GM18907 (cell line): Measurements from ENCODE around the gene ATG7.
"Not testable (repeated sequence)": the region's sequence is repeated elsewhere in the genome, so short reads cannot be mapped to it uniquely, and the experiment has no call there.

Experiments used
- ATAC-seq: cut with Tn5 transposase; IDR thresholded peaks from one replicate; pipeline ENCODE4 v1.9.1; 2021; ENCODE audit warnings: mild to moderate bottlenecking, moderate library complexity; ENCODE audit not compliant: unreplicated experiment

The ATG7 gene

DNA sequence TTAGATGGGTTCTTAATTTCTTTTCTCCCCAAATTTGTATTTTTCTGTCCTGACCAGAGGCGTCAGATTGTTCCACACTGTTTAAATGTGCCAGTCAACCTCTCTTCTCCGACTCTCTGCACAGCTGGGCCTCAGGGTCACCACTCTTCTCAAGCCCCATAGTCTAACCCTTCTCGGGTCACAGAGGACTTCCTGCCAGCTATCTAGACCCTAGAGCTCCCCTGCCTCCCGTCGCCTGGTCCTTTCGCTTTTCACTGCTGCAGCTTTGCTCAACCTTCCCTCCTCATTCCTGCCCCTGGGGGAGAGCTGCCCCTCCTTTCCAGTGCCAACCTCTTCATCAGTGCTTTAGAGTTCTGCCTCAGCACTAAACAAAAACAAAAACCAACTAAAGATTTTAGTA, 151.7 kb downstream of the ATG7 start:
- ATAC-seq = no peak

DNA sequence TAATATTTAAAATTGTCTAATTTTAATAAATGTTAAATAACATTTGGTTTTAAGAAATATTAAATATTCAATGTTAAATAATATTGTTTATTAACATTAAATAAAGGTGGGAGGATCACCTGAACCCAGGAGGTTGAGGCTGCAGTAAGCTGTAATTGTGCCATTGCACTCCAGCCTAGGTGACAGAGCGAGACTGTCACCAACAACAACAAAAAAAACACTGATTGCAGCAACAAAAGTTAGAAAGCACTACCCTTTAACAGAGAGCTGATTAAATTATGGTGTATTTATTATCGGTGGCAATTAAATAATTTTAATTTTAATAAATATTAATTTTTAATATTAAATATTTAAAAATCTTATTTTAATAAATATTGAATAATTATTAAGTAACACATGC, 152.1 kb downstream of the ATG7 start:
- ATAC-seq = no peak

DNA sequence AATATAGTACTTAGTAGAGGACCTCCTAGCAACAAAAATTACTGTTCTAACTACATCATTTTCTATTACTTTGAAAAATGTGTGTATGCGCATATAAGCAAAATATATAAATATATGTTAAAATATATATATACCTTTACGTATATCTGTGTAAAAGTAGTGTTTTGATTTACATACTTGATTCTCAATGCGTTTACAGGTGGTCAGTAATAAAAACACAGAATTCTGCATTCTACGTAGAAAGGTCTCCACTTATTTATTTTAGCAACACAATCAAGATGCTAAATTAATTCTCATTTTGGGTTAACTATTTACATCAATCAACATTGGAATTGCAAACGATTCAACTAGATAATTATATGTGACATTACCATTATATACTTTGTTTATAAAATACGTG, 158.0 kb downstream of the ATG7 start:
- ATAC-seq = no peak

GRCh38 chr3:11430624-11431023, 158.4 kb downstream of the ATG7 start:
- no peak for ATAC-seq

DNA sequence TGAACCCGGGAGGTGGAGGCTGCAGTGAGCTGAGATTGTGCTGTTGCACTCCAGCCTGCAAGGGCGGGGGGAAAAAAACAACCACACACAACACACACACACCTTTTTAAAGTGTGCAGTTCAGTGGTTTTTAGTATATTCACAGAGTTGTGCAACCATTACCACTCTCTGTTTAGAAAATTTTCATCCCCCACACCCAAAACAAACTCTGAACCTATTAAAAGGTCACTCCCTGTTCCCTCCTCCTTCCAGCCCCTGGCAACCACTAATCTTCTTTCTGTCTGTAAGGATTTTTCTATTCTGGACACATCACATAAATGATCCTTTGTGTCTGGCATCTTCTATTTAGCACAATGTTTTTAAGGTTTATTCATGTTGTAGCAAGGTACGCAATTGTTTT, 159.1 kb downstream of the ATG7 start:
- no peak for ATAC-seq

DNA sequence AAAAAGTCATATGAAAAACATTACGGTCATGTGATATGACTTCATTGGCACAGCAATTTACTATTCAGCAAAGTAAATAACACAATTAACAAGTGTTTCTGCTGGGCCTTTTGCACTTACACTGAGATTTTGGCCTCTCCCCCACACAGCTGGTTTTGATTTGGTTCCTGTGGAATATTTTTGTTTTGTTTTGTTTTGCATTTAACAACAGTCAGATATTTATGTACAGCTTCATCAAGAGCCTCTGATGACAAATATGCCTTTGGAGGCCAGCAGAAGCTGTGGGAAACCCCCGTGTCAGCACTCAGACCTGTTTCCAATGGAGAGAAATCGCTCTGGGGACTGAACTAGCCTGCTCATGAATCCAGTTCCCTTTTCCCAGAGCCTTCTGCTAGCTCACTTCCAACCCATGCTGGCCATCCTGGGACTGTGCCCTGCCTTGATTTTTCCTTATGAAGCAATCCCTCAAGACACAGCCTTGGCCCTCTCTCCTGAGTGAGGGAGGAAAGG, 161.9 kb downstream of the ATG7 start:
- ATAC-seq = no peak

- ATAC-seq = no peak
Observed at GRCh38 chr3:11434563-11435096, 162.4 kb downstream of the ATG7 start.

DNA sequence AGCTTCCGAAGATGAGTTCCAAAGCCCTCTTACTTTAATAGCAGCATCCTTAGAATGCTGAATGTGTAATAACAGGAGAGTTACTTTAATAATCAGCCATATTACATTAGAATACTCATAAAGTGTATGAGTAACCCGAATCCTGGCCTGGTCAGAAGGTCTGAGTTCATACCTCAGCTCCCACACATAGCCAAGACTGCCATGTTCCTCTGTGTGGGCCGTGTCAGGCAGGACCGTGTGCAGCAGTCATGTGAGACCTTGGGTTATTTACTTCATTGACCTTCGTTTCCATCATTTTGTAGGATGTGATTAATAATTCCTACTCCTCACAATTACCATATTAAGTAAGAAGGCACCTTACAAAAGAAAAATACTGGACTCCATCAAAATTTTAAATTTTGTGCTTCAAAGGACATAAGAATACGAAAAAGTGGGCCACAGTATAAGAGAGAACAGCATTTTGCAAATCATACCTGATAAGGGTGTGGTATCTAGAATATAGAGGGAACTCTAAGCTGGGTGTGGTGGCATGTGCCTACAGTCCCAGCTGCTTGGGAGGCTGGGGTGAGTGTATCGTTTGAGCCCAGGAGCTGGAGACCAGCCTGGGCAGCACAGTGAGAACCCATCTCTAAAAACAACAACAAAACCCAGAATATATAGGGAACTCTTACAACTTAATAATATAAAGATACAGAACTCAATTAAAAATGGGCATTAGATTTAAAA, 163.4 kb downstream of the ATG7 start:
- ATAC-seq = no peak

DNA sequence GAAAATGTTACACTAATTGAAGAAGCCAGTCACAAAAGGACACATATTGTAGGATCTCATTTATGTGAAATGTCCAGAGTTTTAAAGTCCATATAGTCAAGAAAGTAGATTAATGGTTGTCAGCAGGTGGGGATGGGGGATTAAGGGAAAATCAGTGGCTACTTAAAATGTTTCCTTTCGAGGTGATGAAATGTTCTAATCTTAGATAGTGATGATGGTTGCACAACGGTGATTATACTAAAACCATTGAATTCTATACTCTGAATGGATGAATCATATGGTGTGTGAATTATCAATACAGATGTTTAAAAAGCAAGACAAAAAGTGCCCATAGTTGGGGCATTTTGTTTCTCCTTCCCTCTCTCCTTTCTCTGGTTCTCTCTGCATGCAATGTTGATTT, 164.6 kb downstream of the ATG7 start:
- no peak for ATAC-seq

DNA sequence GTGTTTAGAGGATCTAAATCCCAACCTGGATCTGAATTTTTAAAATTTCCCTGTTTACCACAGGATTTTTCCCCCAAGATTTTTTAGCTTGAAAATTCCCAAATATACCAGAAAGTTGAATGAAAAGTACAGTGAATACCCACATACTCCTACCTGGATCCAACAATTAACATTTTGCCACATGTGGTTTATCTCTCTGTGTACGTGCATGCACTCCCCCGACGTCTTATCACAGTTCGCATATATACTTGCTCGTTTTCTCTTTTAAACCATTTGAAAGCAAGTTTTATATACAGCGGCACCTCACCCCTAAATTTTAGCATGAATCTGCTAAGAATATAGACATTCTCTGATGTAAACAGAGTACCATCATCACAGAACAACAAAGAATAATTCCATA, 165.3 kb downstream of the ATG7 start:
- ATAC-seq = no peak

GRCh38 chr3:11438646-11439045, 166.4 kb downstream of the ATG7 start:
- ATAC-seq = no peak

DNA sequence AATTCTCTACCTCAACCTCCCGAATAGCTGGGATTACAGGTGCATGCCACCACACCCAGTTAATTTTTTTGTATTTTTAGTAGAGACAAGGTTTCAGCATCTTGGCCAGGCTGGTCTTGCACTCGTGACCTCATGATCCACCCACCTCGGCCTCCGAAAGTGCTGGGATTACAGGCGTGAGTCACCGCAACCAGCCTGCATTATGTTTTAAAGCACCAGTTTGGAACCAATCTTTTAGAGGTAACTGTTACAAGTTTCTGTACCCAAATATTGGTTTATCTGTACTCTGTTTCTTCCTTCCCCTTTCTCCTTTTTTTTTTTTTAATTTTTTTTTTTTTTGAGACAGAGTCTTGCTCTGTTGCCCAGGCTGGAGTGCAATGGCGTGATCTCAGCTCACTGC, 169.1 kb downstream of the ATG7 start:
- ATAC-seq = not testable (repeated sequence)

GRCh38 chr3:11444404-11444803, 172.2 kb downstream of the ATG7 start:
- ATAC-seq = no peak

- not testable (repeated sequence) for ATAC-seq
Observed at GRCh38 chr3:11445193-11445592, 173.0 kb downstream of the ATG7 start.

GRCh38 chr3:11445883-11446282, 173.7 kb downstream of the ATG7 start:
- no peak for ATAC-seq

DNA sequence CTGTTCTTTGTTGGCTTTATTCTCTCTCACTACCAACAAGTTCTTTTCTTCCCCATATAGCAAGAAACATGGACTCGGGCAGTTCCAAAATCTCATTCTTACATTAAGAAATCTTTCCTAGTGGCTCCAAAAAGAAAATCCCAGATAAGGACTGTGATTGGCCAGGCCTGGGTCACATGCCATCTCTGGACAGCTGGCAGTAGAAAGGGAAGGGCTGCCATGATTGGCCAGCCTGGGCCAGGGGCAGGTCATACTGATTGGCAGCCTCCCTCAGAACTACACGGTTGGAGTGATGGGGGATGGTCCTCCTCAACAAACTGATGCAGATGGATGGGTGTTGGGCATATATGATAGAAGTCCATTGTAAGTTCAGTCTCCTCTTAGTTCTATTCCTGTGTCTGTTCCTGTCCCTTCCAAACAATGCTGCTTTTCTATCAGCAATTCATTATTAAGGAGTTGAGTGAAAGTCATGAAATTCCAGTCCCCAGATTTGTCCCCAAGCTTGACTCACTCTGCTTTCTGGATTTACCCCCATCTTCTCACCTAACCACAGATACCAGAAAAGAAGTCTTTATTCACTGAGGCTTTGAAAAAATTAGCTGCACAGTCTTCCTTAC, 175.5 kb downstream of the ATG7 start:
- no peak for ATAC-seq

DNA sequence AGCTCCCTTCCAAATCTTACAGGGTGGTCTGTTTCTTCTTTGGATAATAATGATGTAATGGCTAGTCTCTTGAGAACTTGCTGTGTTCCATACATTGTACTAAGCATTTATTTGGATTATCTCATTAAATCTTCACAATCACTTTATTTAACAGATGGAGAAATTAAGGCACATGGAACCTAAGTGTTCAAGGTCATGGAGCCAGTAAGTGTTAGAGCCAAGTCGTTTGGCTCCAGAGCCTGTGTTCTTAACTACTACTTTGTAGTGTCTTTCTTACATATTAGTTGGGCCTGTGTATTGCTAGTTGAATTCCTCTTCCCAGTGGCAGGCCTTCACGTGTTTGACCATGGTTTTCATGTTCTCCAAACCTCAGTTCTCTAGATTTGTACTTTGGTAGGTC, 177.8 kb downstream of the ATG7 start:
- no peak for ATAC-seq

DNA sequence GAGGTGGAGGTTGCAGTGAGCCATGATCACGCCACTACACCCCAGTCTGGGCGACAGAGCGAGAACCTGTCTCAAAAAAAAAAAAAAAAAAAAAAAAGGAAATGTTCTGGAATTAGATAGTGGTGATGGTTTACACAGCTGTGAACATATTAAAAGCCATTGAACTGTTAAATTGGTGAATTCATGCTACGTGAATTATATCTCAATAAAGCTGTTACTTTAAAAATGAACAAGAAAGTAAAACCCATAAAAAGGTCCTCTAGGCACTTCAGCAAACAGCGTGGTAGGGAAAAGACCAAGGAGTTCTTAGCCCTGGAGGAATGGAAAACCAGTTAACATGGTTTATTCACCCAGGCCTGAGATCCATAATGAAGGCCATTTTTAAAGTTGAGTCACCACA, 180.1 kb downstream of the ATG7 start:
- no peak for ATAC-seq

DNA sequence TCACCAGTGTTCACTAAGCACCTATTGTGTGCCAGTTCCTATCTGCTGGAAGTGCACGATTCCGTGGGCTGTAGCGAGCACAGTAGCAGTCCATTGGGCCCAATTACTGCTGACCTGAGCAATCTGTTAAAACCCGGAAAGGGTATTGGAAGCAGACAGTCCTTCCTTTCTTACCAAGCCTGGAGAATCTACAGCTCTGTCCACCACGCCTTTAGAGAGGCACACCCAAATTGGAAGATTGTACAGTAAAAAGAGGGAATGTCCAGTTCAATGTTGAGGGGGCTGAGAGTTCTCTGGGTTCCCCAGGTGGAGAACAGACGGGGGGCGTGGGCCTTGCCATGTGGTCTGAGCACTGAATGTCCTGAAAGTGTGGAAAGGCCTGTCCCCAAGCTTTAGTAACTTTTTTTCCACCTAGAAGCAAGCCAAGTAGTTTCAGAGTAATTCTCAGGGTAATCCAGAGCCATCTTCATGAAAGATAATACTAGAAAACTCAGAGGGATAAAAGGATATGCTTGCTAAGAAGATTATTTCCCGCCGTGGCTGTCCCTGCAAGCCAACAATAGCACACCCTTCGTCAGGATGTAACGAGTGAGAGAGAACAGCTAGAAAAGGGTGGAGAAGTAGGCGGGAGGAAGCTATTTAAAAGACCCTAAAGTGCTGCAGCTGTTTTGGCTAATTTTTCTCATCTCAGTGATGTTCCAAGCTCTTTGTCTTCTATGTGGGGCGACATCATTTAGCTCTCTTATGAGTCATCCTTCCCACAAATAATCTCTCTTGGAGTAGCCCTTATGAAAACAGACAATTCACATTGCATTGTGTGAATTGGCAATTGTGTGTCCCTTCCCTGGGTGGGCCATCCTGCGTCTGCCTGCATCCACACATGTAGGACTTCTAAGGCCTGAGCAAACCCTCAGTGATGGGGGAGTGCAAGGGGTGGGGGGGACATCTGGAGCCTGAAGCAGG, 181.0 kb downstream of the ATG7 start:
- no peak for ATAC-seq

DNA sequence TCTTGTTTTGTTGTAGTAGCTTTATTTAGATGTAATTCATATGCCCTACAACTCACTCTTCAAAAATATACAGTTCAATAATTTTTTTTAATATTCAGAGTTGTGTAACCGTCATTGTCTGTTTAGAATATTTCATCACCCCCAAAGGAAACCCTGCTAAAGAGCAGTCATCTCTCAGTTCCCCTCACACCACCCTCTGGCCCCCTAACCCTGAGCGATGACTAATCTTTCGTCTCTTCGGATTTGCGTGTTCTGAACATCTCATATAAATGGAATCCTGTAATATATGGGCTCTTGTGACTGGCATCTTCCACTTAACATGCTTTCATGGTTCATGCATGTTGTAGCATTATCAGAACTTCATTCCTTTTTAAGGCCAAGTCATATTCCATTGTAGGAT, 183.8 kb downstream of the ATG7 start:
- ATAC-seq = no peak

GRCh38 chr3:11457135-11457534, 184.9 kb downstream of the ATG7 start:
- ATAC-seq = no peak
